GM23338 (cell line): ENCODE results near the gene PSMG2. TPM values are rescaled to one million over a fixed set of nuclear protein-coding genes. Genes with fewer than 3 reads are reported as not detected.

Source experiments
- ATAC-seq: fragments of 200-7000 bp; cut with Tn5 transposase; 3 replicates; pipeline ENCODE4 v1.9.1; 2020
- DNase-seq: peaks from one replicate; pipeline ENCODE4 v3.0.0-alpha.2; 2015; ENCODE audit warnings: low spot score
- H2AFZ ChIP-seq: fragments of 200-600 bp; sonication (generic); 2 replicates; pipeline ENCODE4 v1.8.0; 2016; ENCODE audit warnings: antibody characterized with exemption, mild to moderate bottlenecking, moderate library complexity
- H3F3A ChIP-seq: fragments of 200-600 bp; sonication (generic); replicated peaks from 2 replicates; pipeline ENCODE4 v1.8.0; 2017; ENCODE audit warnings: antibody characterized with exemption, mixed run types, low read depth
- H3K27ac ChIP-seq: fragments of 200-600 bp; sonication (generic); 2 replicates; pipeline ENCODE4 v1.6.1; 2016; ENCODE audit warnings: low read depth
- H3K27me3 ChIP-seq: fragments of 200-600 bp; sonication (generic); 2 replicates; pipeline ENCODE4 v1.8.0; 2016; ENCODE audit warnings: mild to moderate bottlenecking, mixed run types, moderate library complexity; ENCODE audit not compliant: insufficient read depth
- H3K36me3 ChIP-seq: fragments of 200-600 bp; sonication (generic); 2 replicates; pipeline ENCODE4 v1.8.0; 2016; ENCODE audit warnings: mild to moderate bottlenecking; ENCODE audit not compliant: insufficient read depth
- H3K4me1 ChIP-seq: fragments of 200-600 bp; sonication (generic); 2 replicates; pipeline ENCODE4 v1.8.0; 2016; ENCODE audit warnings: mild to moderate bottlenecking, moderate library complexity; ENCODE audit not compliant: insufficient read depth
- H3K4me2 ChIP-seq: fragments of 200-600 bp; sonication (generic); 2 replicates; pipeline ENCODE4 v1.7.1; 2017; ENCODE audit warnings: mixed run types
- H3K4me3 ChIP-seq: fragments of 200-600 bp; sonication (generic); 2 replicates; pipeline ENCODE4 v1.6.1; 2016; ENCODE audit warnings: mixed run types
- H3K79me2 ChIP-seq: fragments of 200-600 bp; sonication (generic); replicated peaks from 2 replicates; pipeline ENCODE4 v1.8.0; 2017; ENCODE audit warnings: mild to moderate bottlenecking; ENCODE audit not compliant: insufficient read depth
- H3K9me2 ChIP-seq: fragments of 200-600 bp; sonication (generic); 2 replicates; pipeline ENCODE4 v1.8.0; 2017; ENCODE audit not compliant: insufficient read depth
- H4K20me1 ChIP-seq: fragments of 200-600 bp; sonication (generic); replicated peaks from 2 replicates; pipeline ENCODE4 v1.8.0; 2017; ENCODE audit warnings: mild to moderate bottlenecking; ENCODE audit not compliant: insufficient read depth
- H3K27ac Mint-ChIP-seq: 2 replicates; pipeline ENCODE4 v1.8.0; 2020; ENCODE audit warnings: inconsistent platforms, mild to moderate bottlenecking, moderate library complexity, mixed read lengths
- H3K27me3 Mint-ChIP-seq: 3 replicates; pipeline ENCODE4 v1.8.0; 2022; ENCODE audit warnings: low read depth, mild to moderate bottlenecking, moderate library complexity, mixed read lengths, inconsistent platforms; ENCODE audit not compliant: insufficient read depth, poor library complexity
- H3K36me3 Mint-ChIP-seq: 3 replicates; pipeline ENCODE4 v1.8.0; 2021; ENCODE audit warnings: low read depth, mild to moderate bottlenecking, inconsistent platforms, moderate library complexity, mixed read lengths
- H3K4me1 Mint-ChIP-seq: 3 replicates; pipeline ENCODE4 v1.8.0; 2020; ENCODE audit warnings: mild to moderate bottlenecking, inconsistent platforms, mixed read lengths
- H3K4me3 Mint-ChIP-seq: 3 replicates; pipeline ENCODE4 v1.8.0; 2021; ENCODE audit warnings: moderate library complexity, mild to moderate bottlenecking, inconsistent platforms, mixed read lengths
- H3K9me3 Mint-ChIP-seq: 3 replicates; pipeline ENCODE4 v1.8.0; 2020; ENCODE audit warnings: moderate library complexity, mild to moderate bottlenecking, inconsistent platforms, mixed read lengths
- CREB1 ChIP-seq: fragments of 250-450 bp; sonication (Bioruptor Pico); IDR thresholded peaks from 2 replicates; pipeline ENCODE4 v1.5.0; 2020; ENCODE audit warnings: low read depth, mild to moderate bottlenecking, moderate library complexity
- CTCF ChIP-seq, 2 experiments: fragments of 200-600 bp in 1 of 2; sonication (generic) in 1 of 2; conservative IDR thresholded peaks; 2 replicates each; pipeline versions ENCODE4 v1.5.1 to v1.6.1; 2016 to 2017; ENCODE audit warnings: antibody characterized with exemption in 2 of 2, low read depth in 2 of 2, mild to moderate bottlenecking in 2 of 2, moderate library complexity in 1 of 2
- ETS1 ChIP-seq: IDR thresholded peaks from 2 replicates; pipeline ENCODE4 v1.6.1; 2016; ENCODE audit warnings: antibody characterized with exemption
- STAT1 ChIP-seq: IDR thresholded peaks from one replicate; pipeline ENCODE4 v1.6.1; 2016; ENCODE audit warnings: antibody characterized with exemption; ENCODE audit not compliant: unreplicated experiment
- ZNF331 ChIP-seq: fragments of 250-450 bp; sonication (Bioruptor Pico); IDR thresholded peaks from 2 replicates; pipeline ENCODE4 v1.5.0; 2020; ENCODE audit warnings: low read depth, mild to moderate bottlenecking, moderate library complexity
- ZNF462 ChIP-seq: fragments of 250-450 bp; sonication (Bioruptor Pico); IDR thresholded peaks from 2 replicates; pipeline ENCODE4 v1.5.0; 2020; ENCODE audit warnings: mild to moderate bottlenecking, moderate library complexity
- polyA plus RNA-seq: library from polyadenylated mRNA; unstranded; fragments of >200 nt; fragmentation: Nextera tagmentation; extraction: Ambion mirVana; gene quantifications from 2 replicates; pipeline ENCODE4 v1.2.1, GENCODE V29; 2016
- total RNA-seq: library from RNA; depleted of rRNA; stranded (reverse); fragments of >200 nt; shearing (Covaris generic); gene quantifications from 2 replicates; pipeline ENCODE4 v1.2.3, GENCODE V29; 2014

PSMG2 gene
- total and polyA plus RNA-seq, 2 experiments from 2014 or later, result 87.8 to 151 TPM

- Histone ChIP-seq H3K4me3 (no peak overlapping the region), H3F3A (no peaks in the 10 kb centered on the region), H3K36me3 (no peaks in the 10 kb centered on the region), H4K20me1 (no peaks in the 10 kb centered on the region), H3K9me2 (0 out of 2 replicates have a peak, but pooled peaks cover 4% of the 10 kb centered on the region), H3K4me2 (no peak overlapping the region), H3K27me3 (0 out of 2 replicates have a peak, but pooled peaks cover 2% of the 10 kb centered on the region), H3K4me1 (no peaks in the 10 kb centered on the region; the same call in none of the 2 replicates), H3K79me2 (no peaks in the 10 kb centered on the region), H3K27ac (no peak overlapping the region), H2AFZ (no peak overlapping the region)
- ATAC-seq (no peak), DNase-seq (no peak)
- H3K36me3 Mint-ChIP-seq, result no peaks in the 10 kb centered on the region; the same call in 2 of the 3 replicates
- H3K27me3 Mint-ChIP-seq, result no peaks in the 10 kb centered on the region
- no peaks in the 10 kb centered on the region for H3K9me3 Mint-ChIP-seq
- peaks cover 8% of the 10 kb centered on the region; the same call in 2 of the 3 replicates for H3K4me1 Mint-ChIP-seq
- no peak overlapping the region for H3K4me3 Mint-ChIP-seq
- TF ChIP-seq CTCF (conservative IDR thresholded peaks at IDR 0.05; ENCODE audit: low read depth in 2 of 2), result no peak
- no peak for TF ChIP-seq STAT1
- no peak for TF ChIP-seq ZNF462 (CRISPR knock-in tag)
- no peak for TF ChIP-seq CREB1 (CRISPR knock-in tag)
- TF ChIP-seq ETS1, result no peak
- no peak for TF ChIP-seq ZNF331 (CRISPR knock-in tag)
- H3K27ac Mint-ChIP-seq, result no peak overlapping the region; the same call in 1 of the 2 replicates
Measured at GRCh38 chr18:12770469-12771219, 67.8 kb downstream of the PSMG2 start.
